OCI-LY7 (cell line): ENCODE results near the gene OPRM1.

Experiments
- EZH2phosphoT487 ChIP-seq: fragments of 200-600 bp; sonication (generic); IDR thresholded peaks from 2 replicates; pipeline ENCODE4 v1.6.1; 2018; ENCODE audit warnings: low read depth, borderline replicate concordance, mild to moderate bottlenecking, mixed run types, antibody characterized with exemption, low read length, moderate library complexity, mixed read lengths
- TF ChIP-seq, protein P1 (sequence below): fragments of 200-600 bp; sonication (generic); conservative IDR thresholded peaks from 2 replicates; pipeline ENCODE4 v1.5.1; 2014; ENCODE audit warnings: mild to moderate bottlenecking, antibody characterized with exemption, low read length, moderate library complexity, mixed read lengths

- TF ChIP-seq, protein P1, sequence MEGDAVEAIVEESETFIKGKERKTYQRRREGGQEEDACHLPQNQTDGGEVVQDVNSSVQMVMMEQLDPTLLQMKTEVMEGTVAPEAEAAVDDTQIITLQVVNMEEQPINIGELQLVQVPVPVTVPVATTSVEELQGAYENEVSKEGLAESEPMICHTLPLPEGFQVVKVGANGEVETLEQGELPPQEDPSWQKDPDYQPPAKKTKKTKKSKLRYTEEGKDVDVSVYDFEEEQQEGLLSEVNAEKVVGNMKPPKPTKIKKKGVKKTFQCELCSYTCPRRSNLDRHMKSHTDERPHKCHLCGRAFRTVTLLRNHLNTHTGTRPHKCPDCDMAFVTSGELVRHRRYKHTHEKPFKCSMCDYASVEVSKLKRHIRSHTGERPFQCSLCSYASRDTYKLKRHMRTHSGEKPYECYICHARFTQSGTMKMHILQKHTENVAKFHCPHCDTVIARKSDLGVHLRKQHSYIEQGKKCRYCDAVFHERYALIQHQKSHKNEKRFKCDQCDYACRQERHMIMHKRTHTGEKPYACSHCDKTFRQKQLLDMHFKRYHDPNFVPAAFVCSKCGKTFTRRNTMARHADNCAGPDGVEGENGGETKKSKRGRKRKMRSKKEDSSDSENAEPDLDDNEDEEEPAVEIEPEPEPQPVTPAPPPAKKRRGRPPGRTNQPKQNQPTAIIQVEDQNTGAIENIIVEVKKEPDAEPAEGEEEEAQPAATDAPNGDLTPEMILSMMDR: no peak
- no peak for TF ChIP-seq EZH2phosphoT487
These were observed 179.3 kb downstream of the OPRM1 start for GRCh38 chr6:154218301-154218700.
